Measurements from ENCODE around the gene SMAD2.
"Not testable (repeated sequence)": the region's sequence is repeated elsewhere in the genome, so short reads cannot be mapped to it uniquely, and the experiment has no call there.

Gene SMAD2

GRCh38 chr18:47969816-47970215 is 39.4 kb upstream of the SMAD2 start:
- no peak for DNase-seq (ENCODE audit: low spot score)
- TF ChIP-seq CTCF (IDR thresholded peaks at IDR 0.05; ENCODE audit: extremely low read depth, missing control alignments): no peak

- TF ChIP-seq CTCF (IDR thresholded peaks at IDR 0.05; ENCODE audit: extremely low read depth, missing control alignments): no peak
- no peak for DNase-seq (ENCODE audit: low spot score)
Observed at GRCh38 chr18:47968721-47969120, 38.3 kb upstream of the SMAD2 start.

- no peak for TF ChIP-seq CTCF (IDR thresholded peaks at IDR 0.05; ENCODE audit: extremely low read depth, missing control alignments)
- DNase-seq (ENCODE audit: low spot score): no peak
Observed at GRCh38 chr18:47968006-47968676, 37.7 kb upstream of the SMAD2 start.

GRCh38 chr18:47964053-47964452 is 33.6 kb upstream of the SMAD2 start:
- DNase-seq (ENCODE audit: low spot score): no peak
- no peak for TF ChIP-seq CTCF (IDR thresholded peaks at IDR 0.05; ENCODE audit: extremely low read depth, missing control alignments)

GRCh38 chr18:47961003-47961402 is 30.5 kb upstream of the SMAD2 start:
- not testable (repeated sequence) for DNase-seq (ENCODE audit: low spot score)

- no peak for TF ChIP-seq CTCF (IDR thresholded peaks at IDR 0.05; ENCODE audit: extremely low read depth, missing control alignments)
- no peak for DNase-seq (ENCODE audit: low spot score)
Observed at GRCh38 chr18:47953471-47953931, 23.0 kb upstream of the SMAD2 start.

GRCh38 chr18:47950511-47950910 is 20.1 kb upstream of the SMAD2 start:
- DNase-seq (ENCODE audit: low spot score): no peak

More at GRCh38 chr18:47950511-47950910, 20.1 kb upstream of the SMAD2 start:
- TF ChIP-seq CTCF (IDR thresholded peaks at IDR 0.05; ENCODE audit: extremely low read depth, missing control alignments): no peak

All from GM20000 (cell line).